GM18873 (cell line): ENCODE measurements around the gene PAWR.
A peak's percentile ranks its signal among the peaks of the same experiment; 100 is the strongest.

ENCODE experiments used
- ATAC-seq: cut with Tn5 transposase; IDR thresholded peaks from one replicate; pipeline ENCODE4 v1.9.1; 2021; ENCODE audit warnings: mild to moderate bottlenecking, moderate library complexity, moderate number of reproducible peaks; ENCODE audit not compliant: unreplicated experiment, low FRiP score

PAWR gene, protein sequence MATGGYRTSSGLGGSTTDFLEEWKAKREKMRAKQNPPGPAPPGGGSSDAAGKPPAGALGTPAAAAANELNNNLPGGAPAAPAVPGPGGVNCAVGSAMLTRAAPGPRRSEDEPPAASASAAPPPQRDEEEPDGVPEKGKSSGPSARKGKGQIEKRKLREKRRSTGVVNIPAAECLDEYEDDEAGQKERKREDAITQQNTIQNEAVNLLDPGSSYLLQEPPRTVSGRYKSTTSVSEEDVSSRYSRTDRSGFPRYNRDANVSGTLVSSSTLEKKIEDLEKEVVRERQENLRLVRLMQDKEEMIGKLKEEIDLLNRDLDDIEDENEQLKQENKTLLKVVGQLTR

DNA sequence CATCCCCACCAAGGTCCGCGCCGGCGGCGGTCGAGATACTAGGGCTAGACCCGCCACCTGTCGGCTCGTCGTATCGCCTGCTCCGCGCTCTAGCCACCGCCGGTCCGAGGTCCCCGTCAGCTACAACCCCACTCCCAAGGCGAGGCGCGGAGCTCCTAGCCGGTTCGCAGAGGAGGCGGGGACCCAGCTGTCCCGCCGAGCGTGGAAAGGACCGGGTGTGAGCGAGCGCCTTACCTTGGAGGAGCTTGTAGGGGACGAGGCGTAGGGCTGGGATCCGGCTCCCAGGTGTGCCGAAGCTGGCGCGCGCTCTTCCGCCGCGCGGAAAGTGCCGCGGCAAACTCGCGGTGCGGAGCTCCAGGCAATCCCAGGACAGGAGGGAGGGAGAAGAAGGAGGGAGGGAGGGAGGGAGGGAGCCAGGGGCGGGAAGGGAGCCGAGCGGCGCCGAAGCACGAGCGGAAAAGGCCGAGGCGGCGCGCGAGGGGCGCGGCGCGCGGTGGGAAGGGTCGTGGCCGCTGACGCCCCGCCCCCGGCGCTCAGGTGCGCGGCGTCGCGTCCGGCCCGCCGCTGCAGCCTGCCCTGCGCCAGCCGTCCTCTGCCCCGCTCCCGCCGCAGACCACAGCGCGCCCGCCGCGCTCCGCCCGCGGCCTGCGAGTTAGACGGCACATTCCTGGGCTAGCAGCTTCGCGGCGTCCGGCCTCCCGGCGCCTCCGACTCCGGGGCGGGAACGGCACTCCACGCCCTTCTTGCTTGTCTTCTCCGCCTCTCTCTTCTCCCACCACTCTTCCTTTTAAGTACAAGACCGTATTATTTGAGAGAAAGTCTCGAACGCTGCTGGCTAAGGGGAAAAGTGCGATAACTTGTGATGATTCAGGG lies at the start of gene PAWR:
Gene PAWR (minus strand): TSS at position 327 of the 873 bp plus-strand sequence. CDS start 720 bp downstream, outside the sequence.
- peak; percentile 57 for ATAC-seq

DNA sequence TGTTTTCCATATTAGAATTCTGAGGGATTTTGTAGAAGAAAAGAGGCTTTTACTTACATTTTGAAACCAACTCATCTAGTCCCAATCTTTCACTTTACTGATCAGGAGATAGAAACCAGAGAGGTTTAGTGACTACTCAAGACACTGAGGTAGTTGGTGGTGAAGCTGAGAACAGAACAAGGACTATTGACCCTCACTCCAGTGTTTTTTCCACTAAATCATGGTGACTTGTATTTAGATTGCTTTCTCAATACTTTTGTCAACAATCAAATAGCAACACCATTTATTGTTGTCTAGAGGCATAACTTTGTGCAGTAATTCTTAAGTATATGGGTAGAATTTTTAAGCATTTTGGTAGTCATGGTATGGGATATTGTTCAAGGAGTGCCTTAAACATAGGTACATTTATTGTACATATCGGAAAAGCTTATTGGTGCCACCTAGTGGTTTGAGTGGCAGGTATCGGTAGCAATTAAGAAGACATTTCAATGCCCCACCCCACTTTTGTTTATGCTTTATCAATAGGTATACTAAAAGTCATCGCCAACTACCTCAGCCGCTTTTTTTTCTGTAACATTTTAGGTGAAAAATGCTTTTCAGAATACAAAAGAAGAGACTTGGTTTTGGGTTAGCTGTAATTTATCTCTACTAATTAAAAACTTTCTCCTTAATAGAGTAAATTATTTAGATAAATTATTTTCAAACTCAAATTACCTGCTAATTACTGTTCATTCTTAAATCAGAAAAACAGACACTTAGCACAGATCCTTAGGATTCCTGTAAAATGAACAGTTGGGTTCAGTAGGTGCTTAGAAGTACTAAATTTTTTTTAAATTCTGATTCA lies 47.3 kb upstream of the PAWR start:
- peak; percentile 92 for ATAC-seq

DNA sequence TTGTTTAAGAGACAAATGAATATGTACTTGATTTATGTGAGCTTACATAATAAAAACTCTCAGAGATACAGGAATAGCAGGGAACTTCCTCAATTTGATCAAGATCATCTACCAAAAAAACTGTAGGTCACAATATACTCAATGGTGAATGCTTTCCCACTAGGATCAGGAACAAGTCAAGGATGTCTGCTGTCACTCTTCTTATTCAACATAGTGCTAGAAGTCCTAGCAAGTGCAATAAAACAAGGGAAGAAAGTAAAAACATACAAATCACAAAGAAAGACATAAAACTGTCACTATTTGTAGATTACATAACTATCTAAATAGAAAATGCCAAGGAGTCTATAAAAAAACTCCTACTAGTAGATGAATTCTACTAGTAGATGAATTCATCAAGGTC lies 41.9 kb upstream of the PAWR start:
- ATAC-seq = no peak

DNA sequence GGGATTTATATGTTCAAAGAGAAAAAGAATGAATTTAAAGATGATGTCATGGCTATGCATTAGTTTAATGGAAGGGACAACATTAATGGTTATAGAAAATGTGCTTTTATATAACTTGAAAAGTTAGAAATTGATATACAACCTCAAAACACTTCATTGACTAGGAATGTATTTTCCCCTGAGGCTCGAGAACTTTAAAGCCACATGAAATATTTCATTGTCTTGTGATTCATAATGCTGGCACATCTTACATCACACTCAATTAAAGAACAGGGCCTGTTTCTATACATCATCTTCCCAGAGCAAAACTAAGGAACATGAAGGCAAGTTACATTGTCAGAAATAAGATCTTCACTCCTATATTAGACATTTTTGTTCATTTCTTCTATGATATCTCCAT lies 35.2 kb upstream of the PAWR start:
- ATAC-seq = no peak

DNA sequence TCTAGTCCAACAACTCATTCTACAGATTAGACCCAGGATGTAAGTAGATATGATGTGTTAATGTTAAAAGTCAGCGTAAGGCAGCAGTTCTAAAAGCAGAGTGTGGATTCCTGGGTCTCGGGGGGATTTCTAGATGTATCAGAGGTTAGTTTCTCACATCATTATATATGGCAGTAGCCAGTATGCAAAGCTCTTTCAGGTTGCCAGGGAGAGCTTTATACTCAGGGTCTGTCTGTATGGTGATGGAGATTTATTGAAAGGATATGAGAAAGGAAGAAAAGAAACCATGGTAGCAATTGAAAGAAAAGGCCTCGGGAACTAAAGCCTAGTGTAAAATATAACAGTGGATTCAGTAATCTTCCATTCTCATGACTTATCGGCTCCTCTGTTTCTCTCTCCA lies 26.2 kb upstream of the PAWR start:
- ATAC-seq = no peak

DNA sequence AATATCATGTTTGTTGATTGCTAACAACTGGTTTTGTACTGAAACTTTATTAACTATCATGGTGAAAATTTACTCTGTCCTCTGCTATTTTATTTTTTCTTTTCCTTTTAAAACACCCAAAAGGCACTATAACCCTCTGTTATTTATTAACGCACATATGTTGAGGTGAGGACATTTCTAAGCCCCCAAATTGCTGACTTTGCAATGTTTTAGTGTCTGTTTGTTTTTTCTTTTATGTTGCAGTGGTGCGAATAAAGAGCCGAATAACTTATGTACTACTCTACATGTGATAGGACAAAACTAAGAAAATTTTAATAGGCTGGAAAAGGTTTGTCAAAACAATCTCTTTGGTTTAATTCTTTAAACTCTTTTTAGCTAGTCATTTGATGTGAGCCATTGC lies 24.5 kb upstream of the PAWR start:
- no peak for ATAC-seq

DNA sequence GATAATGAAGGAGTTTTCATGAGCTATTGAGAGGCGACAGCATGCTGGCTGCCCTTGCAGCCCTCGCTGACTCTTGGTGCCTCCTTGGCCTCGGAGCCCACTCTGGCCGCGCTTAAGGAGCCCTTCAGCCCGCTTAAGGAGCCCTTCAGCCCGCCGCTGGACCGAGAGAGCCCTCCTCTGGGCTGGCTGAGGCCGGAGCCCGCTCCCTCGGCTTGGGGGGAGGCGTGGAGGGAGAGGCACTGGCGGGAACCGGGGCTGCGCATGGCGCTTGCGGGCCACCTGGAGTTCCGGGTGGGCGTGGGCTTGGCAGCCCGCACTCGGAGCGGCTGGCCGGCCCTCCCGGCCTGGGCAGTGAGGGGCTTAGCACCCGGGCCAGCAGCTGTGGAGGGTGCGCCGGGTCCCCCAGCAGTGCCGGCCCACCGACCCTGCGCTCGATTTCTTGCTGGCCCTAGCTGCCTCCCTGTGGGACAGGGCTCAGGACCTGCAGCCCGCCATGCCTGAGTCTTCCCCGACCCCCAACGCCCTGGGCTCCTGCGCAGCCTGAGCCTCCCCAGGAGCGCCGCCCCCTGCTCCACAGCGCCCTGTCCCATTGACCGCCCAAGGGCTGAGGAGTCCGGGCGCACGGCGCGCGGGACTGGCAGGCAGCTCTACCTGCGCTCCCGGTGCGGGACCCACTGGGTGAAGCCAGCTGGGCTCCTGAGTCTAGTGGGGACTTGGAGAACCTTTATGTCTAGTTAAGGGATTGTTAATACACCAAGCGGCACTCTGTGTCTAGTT lies 20.1 kb upstream of the PAWR start:
- no peak for ATAC-seq

DNA sequence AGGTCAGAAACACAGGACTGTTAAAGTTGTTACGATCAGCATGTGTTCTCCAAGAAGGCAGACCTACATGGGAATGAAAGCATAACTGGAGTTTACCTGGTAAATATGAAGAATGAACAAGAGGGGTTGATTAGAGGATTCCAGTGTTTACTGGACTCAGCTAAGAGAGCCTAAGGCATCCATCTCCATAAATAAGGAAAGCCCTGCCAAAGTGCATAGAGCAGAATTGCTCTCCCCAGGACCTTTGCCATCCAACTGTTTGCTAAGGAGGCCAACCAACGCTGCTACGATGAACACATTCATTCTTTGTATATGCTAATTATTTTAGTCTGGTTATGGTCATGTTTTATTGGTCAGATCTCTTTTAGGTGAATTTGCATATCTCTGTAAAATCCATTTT lies 17.1 kb upstream of the PAWR start:
- ATAC-seq = no peak

DNA sequence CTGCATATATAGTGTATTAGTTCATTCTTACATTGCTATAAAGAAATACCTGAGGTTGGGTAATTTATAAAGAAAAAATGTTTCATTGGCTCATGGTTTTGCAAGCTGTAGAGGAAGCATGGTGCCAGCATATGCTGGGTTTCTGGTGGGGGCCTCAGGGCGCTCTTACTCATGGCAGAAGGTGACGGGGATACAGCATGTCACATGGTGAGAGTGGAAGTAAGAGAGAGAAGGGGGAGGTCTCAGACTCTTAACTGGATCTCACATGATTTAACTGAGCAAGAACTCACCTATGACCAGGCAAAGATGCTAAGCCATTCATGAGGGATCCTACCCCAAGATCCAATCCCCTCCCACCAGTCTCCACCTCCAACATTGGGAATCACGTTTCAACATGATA lies 15.9 kb upstream of the PAWR start:
- no peak for ATAC-seq

DNA sequence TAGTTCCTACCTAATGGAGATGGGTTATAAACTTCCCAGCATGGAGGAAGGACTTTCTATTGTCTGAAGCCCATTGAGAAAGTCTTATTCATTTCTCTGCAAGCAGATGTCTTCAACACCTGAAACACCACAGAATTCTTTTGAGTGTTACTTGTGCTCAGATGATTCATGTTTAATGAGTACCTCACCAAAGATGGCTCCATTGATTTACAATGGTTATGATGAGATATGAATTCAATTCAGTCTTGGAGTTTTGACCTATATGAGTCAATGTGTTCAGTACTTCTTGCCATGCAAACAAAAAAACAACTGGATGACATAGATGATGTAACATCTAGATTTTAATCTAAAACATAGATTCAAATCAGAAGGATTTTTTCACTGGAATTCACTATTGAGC lies 15.4 kb upstream of the PAWR start:
- ATAC-seq = no peak

DNA sequence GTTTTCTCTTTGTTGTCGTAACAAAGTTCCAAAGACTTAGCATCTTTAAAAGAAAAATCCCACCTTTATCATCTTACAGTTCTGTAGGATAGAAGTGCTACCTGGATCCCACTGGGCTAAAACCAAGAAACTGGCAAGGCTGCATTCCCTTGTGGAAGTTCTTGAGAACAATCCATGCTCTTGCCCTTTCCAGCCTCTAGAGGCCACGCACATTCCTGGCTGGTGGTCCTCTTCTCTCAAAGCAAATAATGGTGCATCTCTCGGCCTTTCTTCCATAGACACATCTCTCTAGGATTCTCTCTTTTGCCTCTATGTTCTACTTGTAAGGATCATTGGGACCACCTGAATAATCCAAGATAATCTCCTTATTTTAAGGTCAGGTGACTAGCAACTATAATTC lies 8.2 kb upstream of the PAWR start:
- no peak for ATAC-seq

DNA sequence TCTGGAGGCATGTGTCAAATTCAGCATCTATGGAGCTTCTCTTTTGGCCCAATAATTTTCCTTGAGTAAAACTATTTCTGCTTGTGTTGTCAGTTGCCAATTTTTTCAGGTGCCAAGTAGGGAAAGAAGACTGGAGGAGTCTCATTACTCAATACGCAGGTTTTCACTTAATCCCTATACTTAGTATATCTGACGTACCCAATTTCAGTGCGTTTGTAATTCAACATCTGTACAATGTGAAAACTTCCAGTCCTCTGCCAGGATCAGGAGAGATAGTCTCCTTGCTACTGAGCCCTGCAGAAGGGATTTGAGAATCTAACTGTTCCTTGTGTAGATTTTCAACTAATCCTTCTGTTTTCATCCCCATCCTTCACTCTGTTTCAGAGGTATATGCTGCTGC lies 5.7 kb upstream of the PAWR start:
- ATAC-seq = no peak

DNA sequence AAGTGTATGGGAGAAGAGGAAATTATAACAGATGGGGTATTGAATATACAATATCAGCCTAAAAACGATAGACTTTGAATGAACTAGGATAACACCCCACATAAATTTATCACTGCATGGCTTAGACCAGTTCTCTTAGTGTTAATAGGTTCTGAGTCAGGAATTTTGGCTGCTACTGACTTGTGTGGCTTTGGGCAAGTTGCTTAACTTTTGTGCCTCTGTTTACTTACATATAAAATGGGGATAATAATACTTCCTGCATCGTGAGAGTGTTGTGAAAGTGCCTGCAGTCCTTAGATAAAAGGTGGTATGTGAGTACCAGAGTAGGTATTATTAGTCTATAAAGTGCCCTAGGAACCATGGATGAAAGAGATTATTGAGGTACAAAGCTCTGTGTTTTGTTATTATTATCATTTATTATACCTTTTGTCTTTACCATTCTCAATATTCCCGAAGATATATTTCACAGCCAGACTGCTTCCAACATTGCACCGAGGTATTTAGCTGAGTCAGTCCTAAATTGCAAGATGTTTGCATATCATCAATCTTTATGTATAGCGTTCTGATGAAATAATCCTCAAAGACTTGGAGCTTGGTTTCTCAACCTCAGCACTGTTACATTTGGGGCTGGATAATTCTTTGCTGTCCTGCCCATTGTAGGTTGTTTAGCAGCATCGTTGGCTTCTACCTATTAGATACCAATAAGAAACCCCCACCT lies 2.3 kb upstream of the PAWR start:
- ATAC-seq = no peak

DNA sequence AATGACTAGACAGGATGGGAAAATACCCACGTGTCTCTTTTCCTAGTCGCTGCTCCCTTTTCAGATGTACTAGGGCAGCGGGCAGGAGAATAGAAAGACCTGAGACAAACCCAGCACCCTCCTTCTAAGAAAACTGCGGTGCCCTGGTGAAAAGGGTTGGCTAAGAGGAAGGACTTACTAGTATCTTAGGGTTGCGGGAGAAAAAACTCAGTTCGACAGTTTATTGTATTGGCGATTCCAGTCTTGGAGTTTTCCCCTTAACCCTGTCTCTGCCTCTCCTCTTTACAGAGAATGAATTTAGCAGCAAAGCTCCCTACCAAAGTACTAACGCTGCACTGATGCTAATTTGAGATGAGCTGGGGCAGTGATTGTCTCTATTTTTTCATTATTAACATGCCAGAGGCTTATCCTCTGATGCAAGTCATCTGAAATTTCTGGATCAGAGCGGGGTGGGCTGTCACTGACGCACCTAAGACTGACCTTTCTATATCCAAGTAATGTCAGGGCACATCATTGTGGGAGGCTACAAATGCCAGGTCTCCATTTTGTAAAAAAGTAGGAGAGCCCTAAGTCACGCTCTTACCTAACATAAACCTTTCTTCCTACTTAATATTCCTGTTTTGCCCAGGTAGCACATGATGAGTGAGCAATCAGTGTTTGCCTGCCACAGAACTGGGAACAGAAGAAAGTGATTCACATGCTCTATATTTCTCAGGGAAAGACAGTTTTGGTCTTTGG lies 916 bp upstream of the PAWR start:
- no peak for ATAC-seq

DNA sequence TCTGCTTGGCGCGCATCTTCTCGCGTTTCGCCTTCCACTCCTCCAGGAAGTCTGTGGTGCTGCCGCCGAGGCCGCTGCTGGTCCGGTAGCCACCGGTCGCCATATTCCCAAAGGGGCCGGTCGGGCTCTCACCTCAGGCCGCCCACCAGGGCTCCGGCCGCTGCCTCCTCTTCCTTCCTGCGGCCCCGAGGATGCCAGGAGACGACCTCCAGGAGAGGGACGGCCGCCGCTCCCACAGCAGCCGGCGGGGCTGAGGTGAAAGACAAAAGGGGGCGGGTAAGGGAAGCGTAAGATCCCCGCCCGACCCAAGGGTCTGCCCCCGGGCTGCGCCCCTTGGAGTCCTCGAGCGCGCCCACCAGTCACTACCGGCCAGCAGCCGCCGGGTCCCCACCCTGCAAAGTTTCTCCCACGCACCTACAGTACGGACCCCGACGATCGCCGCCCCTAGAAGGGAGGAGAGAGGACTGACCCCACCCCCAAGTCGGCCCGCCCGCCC lies 574 bp downstream of the PAWR start:
- ATAC-seq = peak; percentile 27

DNA sequence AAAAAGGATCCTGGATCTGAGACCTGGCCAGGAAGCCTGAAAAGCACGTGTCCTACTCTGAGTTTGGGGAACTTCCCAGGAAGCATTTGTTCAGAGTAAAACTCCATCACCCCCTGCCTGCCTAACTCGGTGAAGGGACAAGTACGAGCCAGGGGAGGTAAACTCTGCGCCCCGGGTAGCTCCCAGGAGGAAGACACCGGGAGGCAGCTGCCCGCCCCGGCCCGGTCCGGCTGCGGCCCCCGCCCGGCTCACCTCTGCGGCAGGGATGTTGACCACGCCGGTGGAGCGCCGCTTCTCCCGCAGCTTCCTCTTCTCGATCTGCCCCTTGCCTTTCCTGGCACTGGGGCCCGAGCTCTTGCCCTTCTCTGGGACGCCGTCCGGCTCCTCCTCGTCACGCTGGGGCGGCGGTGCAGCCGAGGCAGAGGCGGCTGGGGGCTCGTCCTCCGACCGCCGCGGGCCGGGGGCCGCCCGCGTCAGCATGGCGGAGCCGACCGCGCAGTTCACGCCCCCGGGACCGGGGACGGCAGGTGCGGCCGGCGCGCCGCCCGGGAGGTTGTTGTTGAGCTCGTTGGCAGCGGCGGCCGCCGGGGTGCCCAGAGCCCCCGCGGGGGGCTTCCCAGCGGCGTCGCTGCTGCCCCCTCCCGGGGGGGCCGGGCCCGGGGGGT lies 1.2 kb downstream of the PAWR start:
- ATAC-seq = peak; percentile 10

DNA sequence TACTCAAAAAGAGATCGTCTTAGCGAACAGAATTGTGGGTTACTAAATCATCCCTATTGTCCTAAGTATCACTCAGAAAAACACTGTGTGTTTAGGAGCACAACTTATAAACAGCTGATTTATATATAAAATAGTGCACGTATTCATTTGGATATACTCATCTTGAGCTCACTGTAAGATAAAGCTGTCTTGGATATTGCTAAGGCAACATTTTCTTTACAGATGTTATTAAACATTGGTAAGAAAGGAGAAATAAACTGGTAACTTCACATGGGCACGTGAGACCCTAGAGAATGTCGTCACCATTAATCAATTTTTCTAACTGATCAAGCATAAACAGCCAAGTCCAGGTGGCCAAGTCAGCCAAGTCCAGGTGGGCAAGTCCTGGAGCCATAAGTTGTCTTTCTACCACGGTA lies 1.7 kb downstream of the PAWR start:
- no peak for ATAC-seq

DNA sequence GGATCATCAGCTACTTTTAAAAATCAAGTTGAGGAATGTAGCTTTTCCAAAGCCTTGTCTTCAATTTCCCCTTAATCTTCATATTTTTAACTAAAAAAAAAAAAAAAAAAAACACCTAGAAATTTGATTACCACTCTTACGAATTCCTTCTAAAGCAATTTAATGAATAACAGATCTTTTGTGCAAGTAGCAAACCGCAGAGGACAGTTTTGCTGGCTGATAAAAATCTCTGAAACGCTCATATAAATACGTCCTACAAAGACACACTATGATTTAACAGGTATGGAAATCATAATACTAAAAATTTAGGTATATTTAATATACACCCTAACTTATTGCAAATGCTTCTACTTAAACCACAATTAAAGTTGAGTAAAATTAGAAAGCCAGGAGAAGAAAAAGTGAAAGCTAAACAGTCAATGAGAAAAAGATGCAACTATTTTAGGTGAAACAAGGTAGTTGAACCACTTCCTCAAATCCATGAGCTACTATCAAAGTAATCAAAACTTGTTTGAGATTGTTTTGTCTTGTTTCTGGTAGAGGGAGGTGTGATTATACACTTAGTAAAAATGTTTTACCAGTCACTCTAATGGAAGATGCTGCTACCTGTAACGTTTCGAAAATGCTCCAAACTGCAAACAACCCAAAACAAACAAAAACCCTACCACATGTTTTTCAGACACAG lies 2.2 kb downstream of the PAWR start:
- ATAC-seq = no peak
